Esophagus squamous epithelium (tissue), 4 donors: ENCODE results near the gene SCN1A.

Experiments
- CTCF ChIP-seq, 6 experiments: fragments of 450-650 bp in 4 of 6; fragments of 200-600 bp in 2 of 6; sonication (generic) in 2 of 6; IDR thresholded peaks; one replicate each; pipeline ENCODE4 v1.5.1; 2016 to 2019; ENCODE audit warnings: antibody characterized with exemption in 6 of 6, mild to moderate bottlenecking in 4 of 6, moderate library complexity in 4 of 6
- POLR2A ChIP-seq, 4 donors: fragments of 450-650 bp; IDR thresholded peaks; one replicate each; pipeline ENCODE4 v1.6.1; 2017; ENCODE audit warnings: antibody characterized with exemption in 4 of 4, mild to moderate bottlenecking in 4 of 4, moderate library complexity in 3 of 4

GRCh38 chr2:166118180-166118579 is 9.6 kb downstream of the SCN1A start:
- TF ChIP-seq CTCF (IDR thresholded peaks at IDR 0.05) (no peak), POLR2A (IDR thresholded peaks at IDR 0.05) (no peak)
